ENCODE data around the gene MAP7. TPM values are rescaled to one million over a fixed set of nuclear protein-coding genes. Genes with fewer than 3 reads are reported as not detected.

The MAP7 gene
- total RNA-seq, 1 experiment from 2014 or later, result 33.7 TPM

GRCh38 chr6:136323431-136324112, 226.7 kb downstream of the MAP7 start:
- Histone ChIP-seq H4K20me1 (ENCODE audit: insufficient read depth) (no peaks in the 10 kb centered on the region), H3K4me3 (no peak overlapping the region), H3K36me3 (ENCODE audit: low read depth) (no peaks in the 10 kb centered on the region), H3K4me1 (replicated peaks; ENCODE audit: insufficient read depth) (no peaks in the 10 kb centered on the region), H3F3A (ENCODE audit: insufficient read depth, low read depth) (no peaks in the 10 kb centered on the region), H3K27ac (no peak overlapping the region), H2AFZ (no peak overlapping the region; the same call in 1 of the 2 replicates), H3K4me2 (no peak overlapping the region), H3K27me3 (ENCODE audit: insufficient read depth, low read depth) (no peaks in the 10 kb centered on the region), H3K9me3 (ENCODE audit: insufficient read depth, low read depth) (no peaks in the 10 kb centered on the region), H3K79me2 (ENCODE audit: low read depth) (no peaks in the 10 kb centered on the region), H3K9me2 (ENCODE audit: insufficient read depth) (no peaks in the 10 kb centered on the region)
- no TSS peak for BruUV-seq (replicated peaks)
- DNase-seq, result peak in 1 of 2 experiments; percentile 20
- ChIA-PET POLR2A (ENCODE audit: unreplicated experiment) (no interaction called here), CTCF (interaction anchor here (0.6 kb wide), 1 partner anchor 222 kb away, joined by 4 read pairs; no protein-coding TSS in a partner anchor)
- intact Hi-C loops (cut with micrococcal nuclease; ENCODE audit: unreplicated experiment), result no loop called here
- TF ChIP-seq EZH2 (IDR thresholded peaks at IDR 0.05; ENCODE audit: low read depth), result no peak
- TF ChIP-seq CTCF (conservative IDR thresholded peaks at IDR 0.05), result no peak

DNA sequence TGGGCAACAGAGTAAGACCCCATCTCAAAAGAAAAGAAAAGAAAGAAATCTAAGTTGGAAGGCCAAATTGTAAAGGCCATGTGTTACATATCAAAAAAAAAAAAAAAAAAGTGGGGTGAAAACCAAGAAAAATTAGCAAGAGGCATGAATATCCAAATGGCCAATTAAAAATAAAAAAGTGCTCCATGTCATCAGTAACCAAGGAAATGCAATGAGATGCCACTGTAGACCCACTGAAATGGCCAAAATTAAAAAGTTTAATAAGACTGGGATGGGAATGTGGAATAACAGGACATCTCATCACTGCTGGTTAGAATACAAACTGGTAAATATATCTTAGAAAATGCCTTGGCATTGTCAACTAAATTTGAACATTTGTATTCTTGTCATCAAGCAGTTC, 230.5 kb downstream of the MAP7 start:
- Histone ChIP-seq H2AFZ (no peak overlapping the region), H3K4me1 (replicated peaks; ENCODE audit: insufficient read depth) (no peaks in the 10 kb centered on the region), H3F3A (ENCODE audit: insufficient read depth, low read depth) (no peaks in the 10 kb centered on the region), H3K9me3 (ENCODE audit: insufficient read depth, low read depth) (no peaks in the 10 kb centered on the region), H3K79me2 (ENCODE audit: low read depth) (no peaks in the 10 kb centered on the region), H3K4me2 (no peak overlapping the region), H3K9me2 (ENCODE audit: insufficient read depth) (no peaks in the 10 kb centered on the region), H3K36me3 (ENCODE audit: low read depth) (no peaks in the 10 kb centered on the region), H3K27ac (no peak overlapping the region), H3K4me3 (no peak overlapping the region), H4K20me1 (ENCODE audit: insufficient read depth) (no peaks in the 10 kb centered on the region), H3K27me3 (ENCODE audit: insufficient read depth, low read depth) (no peaks in the 10 kb centered on the region)
- no peak for TF ChIP-seq EZH2 (IDR thresholded peaks at IDR 0.05; ENCODE audit: low read depth)
- TF ChIP-seq CTCF (conservative IDR thresholded peaks at IDR 0.05), result no peak
- POLR2A ChIA-PET (ENCODE audit: unreplicated experiment), result no interaction called here
- DNase-seq, result no peak
- intact Hi-C loops (cut with micrococcal nuclease; ENCODE audit: unreplicated experiment), result loop anchor here (10.0 kb wide), 1 partner anchor 785 kb away; no protein-coding TSS in a partner anchor
- CTCF ChIA-PET, result no interaction called here
- no TSS peak for BruUV-seq (replicated peaks)

DNA sequence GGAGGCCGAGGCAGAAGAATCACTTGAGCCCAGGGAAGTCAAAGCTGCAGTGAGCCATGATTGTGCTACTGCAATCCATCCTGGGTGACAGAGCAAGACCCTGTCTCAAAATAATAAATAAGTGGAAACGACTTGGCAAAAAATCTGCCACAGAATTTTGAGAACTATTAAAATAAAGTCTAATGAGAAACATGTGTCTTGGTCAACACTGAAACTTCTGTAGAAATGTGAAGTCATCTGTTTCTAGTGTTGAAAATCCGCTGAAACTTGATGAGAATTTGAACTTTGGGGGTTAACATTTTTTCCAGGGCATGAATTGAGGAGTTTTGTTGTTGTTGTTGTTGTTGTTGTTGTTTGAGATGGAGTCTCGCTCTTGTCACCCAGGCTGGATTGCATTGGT, 231.5 kb downstream of the MAP7 start:
- Histone ChIP-seq H3K9me3 (ENCODE audit: insufficient read depth, low read depth) (no peaks in the 10 kb centered on the region), H4K20me1 (ENCODE audit: insufficient read depth) (no peaks in the 10 kb centered on the region), H3F3A (ENCODE audit: insufficient read depth, low read depth) (no peaks in the 10 kb centered on the region), H3K27ac (no peak overlapping the region), H2AFZ (no peak overlapping the region), H3K4me3 (no peak overlapping the region), H3K36me3 (ENCODE audit: low read depth) (no peaks in the 10 kb centered on the region), H3K4me2 (no peak overlapping the region), H3K27me3 (ENCODE audit: insufficient read depth, low read depth) (no peaks in the 10 kb centered on the region), H3K79me2 (ENCODE audit: low read depth) (no peaks in the 10 kb centered on the region), H3K9me2 (ENCODE audit: insufficient read depth) (no peaks in the 10 kb centered on the region), H3K4me1 (replicated peaks; ENCODE audit: insufficient read depth) (no peaks in the 10 kb centered on the region)
- ChIA-PET CTCF (no interaction called here), POLR2A (ENCODE audit: unreplicated experiment) (interaction anchor here (0.6 kb wide), 1 partner anchor 38 kb away, joined by 3 read pairs; no protein-coding TSS in a partner anchor)
- BruUV-seq (replicated peaks), result no TSS peak
- no peak for TF ChIP-seq CTCF (conservative IDR thresholded peaks at IDR 0.05)
- no peak for TF ChIP-seq EZH2 (IDR thresholded peaks at IDR 0.05; ENCODE audit: low read depth)
- intact Hi-C loops (cut with micrococcal nuclease; ENCODE audit: unreplicated experiment), result loop anchor here (10.0 kb wide), 1 partner anchor 784 kb away; no protein-coding TSS in a partner anchor
- peak in 1 of 2 experiments; percentile 28 for DNase-seq

Data from PC-9 (cell line).